ENCODE measurements around the gene DLG4.

DLG4 gene

DNA sequence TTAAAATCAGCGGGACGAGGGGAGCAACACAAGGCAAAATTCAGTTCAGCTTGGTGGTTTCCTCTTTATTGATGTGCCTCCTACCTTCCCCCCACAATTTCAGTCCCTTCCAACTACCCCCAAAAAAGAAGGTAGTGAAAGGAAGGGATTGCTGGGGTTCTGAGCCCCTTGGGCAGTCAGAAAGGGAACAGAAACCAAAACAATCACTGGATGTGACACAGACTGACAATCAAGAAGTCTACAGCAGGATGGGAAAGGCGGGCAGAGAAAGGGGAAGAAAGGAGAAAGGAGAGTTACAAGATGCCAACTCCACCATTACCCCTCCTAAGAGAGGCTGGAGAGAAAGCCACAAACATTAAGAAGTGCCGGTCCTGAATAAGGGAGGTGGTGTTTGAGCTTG lies 20.7 kb upstream of the DLG4 start:
- TF ChIP-seq CTCF (conservative IDR thresholded peaks at IDR 0.05; ENCODE audit: low read depth, low read length), result no peak
- DNase-seq (ENCODE audit: low read depth), result no peak
- H3K4me3 ChIP-seq (ENCODE audit: low read depth, low read length), result peak overlapping the region; percentile 93

DNA sequence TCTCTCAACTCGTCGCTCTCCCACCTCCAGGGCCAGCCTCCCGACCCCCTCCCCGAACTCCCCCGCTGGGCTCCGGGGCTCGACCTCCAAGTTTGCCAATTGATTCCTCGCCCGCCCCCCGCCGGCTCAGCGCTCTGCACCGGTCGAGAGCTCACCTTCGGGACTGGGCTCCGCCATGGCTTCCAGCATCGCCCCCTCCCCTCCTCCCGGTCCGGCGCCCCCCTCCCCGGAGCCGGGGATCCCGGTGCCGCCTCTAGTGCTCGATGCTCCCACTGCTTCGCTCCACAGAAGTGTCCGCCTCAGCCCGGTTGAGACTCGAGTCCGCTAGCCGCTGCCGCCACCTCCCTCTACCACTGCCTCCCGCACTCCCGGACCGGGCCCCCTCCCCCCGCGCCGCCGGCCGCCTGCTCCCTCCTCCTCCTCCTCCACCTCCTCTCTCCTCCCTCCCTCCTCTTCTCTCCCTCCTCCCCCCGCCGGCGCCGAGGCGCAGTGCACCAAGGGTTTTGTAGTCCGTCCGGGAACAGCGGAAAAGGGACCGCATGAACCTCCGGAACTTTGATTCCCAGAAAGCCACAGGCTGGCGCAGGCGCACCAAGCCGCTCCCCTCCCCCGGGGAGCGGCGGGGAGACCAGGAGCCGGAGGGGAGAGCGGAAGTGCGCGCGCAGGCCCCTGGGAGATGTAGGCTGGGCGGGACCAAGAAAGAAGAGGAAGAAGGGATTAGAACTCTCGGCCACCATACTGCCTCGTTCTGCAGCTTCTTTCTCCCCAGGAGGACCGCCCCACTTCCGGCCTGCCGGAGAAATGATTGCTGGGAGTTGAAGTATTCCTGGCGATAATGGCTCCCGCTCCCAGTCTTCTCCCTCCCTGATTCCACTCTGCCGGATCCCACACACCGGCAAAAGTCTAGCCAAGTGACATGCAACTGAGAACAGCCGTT lies 19.7 kb upstream of the DLG4 start, which contains the start of gene PHF23:
Gene PHF23 (minus strand): TSS at position 367 of the 937 bp plus-strand sequence. CDS start 178 bp downstream, at position 189.
- peak within 1 kb of the TSS; percentile 93 for H3K4me3 ChIP-seq (ENCODE audit: low read depth, low read length)
- DNase-seq (ENCODE audit: low read depth), result peak; percentile 100
- TF ChIP-seq CTCF (conservative IDR thresholded peaks at IDR 0.05; ENCODE audit: low read depth, low read length), result no peak

DNA sequence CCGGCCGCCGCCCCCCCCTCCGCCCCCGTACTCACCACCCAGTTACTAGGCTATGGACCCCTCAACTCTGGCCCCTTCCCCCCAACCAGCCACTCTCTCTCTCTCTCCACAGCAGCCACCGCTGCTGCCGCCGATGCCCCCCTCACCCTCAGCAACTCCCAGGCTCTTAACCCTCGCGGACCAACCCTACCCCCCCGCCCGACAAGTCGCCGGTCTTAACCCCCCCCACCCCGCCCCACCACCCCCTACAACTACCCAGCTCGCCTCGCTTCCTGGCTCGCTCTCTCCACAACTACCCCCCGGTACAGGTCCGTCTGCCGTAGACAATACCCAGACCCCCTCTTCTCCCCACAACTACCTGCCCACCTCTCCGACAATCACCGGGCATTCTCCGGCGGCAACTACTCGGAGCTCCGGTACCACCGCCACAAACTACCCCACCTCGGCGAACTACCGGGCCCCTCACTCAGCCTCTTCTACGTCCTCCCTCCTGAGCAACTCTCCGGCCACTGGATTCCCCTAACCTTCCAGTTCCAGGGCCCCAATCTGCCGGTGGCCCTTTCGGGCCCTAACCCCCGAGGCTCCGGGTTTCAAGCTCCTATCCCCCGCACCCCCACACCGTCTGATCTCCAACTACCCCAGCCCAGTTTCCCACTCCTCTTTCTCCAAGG lies 18.9 kb upstream of the DLG4 start:
- TF ChIP-seq CTCF (conservative IDR thresholded peaks at IDR 0.05; ENCODE audit: low read depth, low read length), result no peak

GRCh38 chr17:7237761-7238419 lies 18.3 kb upstream of the DLG4 start:
- peak overlapping the region; percentile 89 for H3K4me3 ChIP-seq (ENCODE audit: low read depth, low read length)
- DNase-seq (ENCODE audit: low read depth), result peak; percentile 75
- TF ChIP-seq CTCF (conservative IDR thresholded peaks at IDR 0.05; ENCODE audit: low read depth, low read length), result no peak

More for the DNA sequence above, 18.9 kb upstream of the DLG4 start:
- peak overlapping the region; percentile 89 for H3K4me3 ChIP-seq (ENCODE audit: low read depth, low read length)
- peak; percentile 43 for DNase-seq (ENCODE audit: low read depth)

DNA sequence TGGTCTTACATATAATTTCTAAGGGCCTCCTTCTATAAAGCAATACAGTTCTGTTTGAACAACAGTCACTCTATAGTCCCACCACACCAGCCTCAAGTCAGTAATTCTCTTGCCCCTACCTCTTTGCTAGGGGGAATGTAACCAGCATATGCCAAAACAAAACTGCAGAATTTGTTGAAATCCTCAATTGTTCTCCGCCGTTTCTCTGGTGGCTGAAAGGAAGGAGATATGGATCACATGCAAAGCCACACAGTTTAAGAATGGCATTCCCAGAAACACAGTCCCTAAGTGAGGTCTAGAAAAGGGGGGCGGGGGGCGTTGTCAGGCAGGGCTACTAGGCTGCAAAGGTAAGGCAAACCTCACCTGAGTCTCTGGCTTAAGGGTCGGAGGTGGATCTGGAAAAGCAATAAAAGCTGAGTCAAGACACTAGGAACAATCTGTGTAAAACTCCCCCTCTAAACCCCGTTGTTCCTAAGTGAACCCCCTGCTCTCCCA lies 17.7 kb upstream of the DLG4 start:
- DNase-seq (ENCODE audit: low read depth), result no peak
- H3K4me3 ChIP-seq (ENCODE audit: low read depth, low read length), result peak overlapping the region; percentile 89
- no peak for TF ChIP-seq CTCF (conservative IDR thresholded peaks at IDR 0.05; ENCODE audit: low read depth, low read length)

GRCh38 chr17:7236808-7237207 lies 17.2 kb upstream of the DLG4 start:
- peak overlapping the region; percentile 89 for H3K4me3 ChIP-seq (ENCODE audit: low read depth, low read length)
- no peak for TF ChIP-seq CTCF (conservative IDR thresholded peaks at IDR 0.05; ENCODE audit: low read depth, low read length)
- DNase-seq (ENCODE audit: low read depth), result no peak

Measured in choroid plexus epithelial cell (primary cell).